SIG-M5 (cell line): ENCODE measurements around the gene ADRB2.

Source experiments
- DNase-seq: peaks from one replicate; lab custom pipeline; 2025; lab: John Stamatoyannopoulos, UW

ADRB2 gene

DNA sequence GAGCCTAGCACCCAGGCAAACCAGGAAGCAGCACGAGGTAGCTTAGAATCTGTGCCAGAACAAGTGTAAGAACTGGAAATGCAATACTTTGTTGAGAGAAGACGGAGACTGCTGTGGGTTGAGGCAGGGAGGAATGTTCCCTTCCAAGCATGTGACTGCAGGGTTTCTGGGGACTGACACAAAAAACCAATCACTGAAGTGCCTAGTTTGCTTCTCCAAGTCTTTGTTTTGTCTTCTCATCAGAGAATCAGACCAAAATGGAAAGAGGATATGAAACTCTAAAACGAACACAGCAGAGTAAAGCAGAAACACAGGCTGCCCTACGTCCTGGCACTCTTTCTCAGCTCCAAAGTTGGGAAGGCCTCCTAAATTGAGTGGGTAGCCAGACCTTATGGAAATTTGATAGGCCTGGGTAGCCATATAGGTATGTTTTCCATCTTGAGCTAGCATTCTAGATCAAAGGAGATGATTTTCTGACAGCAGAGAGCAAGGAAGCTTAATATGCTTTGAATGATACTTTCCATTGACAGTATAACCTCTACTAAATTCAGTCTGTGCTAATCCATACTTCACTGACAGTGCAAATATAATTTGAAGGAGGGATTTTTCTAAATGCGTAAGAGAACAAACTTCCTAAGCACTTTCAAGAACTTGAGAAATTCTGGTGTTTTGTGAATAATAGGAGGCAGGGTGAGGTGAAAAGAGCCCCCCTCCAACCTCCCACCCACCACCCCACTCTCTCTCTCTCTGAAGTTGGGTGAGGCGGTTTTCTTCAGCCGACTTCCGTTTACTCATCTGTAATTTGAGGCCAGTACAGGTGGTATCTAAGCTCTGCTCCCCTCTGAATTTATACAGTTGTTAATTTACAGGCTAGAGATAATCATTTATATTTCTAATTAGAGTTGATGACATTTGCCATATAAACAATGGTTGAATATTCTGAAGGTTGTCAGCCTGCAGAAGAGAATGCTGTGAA is 5.5 kb downstream of the ADRB2 start:
- DNase-seq = peak; percentile 62

- DNase-seq = no peak
Observed at GRCh38 chr5:148833122-148833521, 6.7 kb downstream of the ADRB2 start.

GRCh38 chr5:148833925-148834324 is 7.5 kb downstream of the ADRB2 start:
- DNase-seq = no peak

- no peak for DNase-seq
Observed at GRCh38 chr5:148834689-148835088, 8.3 kb downstream of the ADRB2 start.

DNA sequence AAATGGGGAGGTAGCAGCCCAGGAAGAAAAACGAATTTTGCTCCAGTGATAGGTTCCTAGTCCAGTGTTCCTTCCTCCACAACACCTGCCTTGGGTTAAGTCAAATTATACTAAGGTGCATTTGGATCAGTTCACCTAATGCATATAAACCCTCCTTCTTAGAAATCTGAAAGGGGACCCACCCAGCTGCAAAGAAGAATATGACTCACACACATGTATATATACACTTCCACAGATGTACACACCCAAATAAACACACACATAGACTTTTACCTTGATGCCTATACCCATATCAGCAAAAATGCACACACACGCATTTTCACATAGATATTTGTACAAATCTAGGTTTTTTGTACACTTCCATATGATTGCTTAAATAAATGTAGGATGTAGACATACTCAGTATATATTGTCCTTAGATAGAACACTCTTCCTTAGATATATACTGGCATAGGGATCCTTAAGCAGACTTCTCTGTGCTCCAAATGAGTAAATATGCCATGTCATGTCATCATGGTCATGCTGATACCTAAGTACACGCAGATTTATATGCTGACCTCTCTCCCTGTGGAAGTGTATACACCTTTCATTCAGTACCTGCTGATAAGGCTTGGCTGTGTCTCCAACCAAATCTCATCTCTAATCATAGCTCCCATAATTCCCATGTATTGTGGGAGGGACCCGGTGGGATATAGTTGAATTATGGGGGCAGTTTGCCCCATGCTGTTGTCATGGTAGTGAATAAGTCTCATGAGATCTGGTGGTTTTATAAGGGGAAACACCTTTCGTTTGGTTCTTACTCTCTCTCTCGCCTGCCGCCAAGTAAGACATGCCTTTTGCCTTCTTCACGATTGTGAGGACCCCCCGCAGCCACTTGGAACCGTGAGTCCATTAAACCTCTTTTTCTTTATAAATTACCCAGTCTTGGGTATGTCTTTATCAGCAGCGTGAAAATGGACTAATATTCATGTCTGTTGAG is 10.2 kb downstream of the ADRB2 start:
- no peak for DNase-seq

- DNase-seq = no peak
Observed at GRCh38 chr5:148837383-148837782, 11.0 kb downstream of the ADRB2 start.

- no peak for DNase-seq
Observed at GRCh38 chr5:148838357-148838756, 11.9 kb downstream of the ADRB2 start.

GRCh38 chr5:148839960-148840359 is 13.5 kb downstream of the ADRB2 start:
- no peak for DNase-seq

GRCh38 chr5:148840531-148840930 is 14.1 kb downstream of the ADRB2 start:
- DNase-seq = no peak

DNA sequence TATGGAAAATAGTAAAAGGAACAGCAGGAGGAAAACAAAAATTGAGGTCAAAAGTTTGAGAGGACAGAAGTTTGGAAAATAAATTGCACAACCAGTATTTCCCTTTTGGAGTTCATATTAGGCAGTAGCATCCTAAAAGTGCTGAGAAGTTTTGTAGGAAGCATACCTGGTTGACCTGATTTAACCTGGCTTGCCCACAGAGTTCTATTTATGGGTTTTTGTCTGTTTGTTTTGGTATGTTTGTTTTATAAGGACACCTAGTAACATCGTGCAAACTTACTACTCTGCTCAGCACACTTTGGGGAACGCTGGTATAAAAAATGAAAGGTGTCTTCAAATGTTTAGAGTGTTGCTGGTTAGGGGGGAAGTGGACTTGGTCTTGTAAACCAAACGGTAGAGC is 15.1 kb downstream of the ADRB2 start:
- DNase-seq = no peak

- DNase-seq = no peak
Observed at GRCh38 chr5:148842161-148842560, 15.8 kb downstream of the ADRB2 start.

DNA sequence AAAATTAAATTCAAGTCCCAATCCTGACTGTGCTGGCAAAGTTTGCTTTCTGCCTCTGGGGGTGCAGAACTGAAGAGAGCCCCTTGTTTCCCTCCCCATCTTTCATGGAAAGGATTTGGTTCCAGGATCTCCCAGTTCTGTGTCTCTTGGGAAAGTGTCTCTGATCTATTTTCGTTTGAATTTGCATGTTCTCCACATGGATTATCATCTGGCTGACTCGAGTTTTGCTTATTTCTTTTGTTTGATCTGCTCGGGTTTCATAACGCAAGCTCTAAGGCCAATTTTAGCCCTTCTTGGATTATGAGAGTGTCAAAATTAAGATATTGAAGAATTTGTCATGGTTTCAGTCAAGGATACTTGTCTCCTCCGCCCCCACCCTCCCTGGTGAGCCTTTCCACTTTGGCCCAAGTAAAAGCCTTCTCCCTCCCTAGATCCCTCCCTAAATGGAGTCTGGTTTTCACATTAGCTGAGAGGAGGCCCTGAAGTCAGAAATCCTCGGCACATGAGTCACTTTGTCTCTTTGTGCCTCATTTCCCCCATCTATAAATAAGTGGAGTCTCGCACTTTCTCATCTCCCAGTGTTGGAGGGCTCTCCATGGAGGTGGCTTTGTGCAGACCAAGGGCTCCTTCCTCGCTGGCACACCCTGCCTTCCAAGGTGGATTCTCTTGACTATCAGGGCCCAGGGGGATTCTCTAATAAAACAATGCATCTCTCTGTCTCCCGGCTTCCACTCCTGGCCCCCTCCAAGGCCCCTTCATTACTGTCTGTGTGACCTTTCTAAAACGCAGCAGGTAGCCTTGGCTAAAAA is 17.3 kb downstream of the ADRB2 start:
- no peak for DNase-seq

GRCh38 chr5:148844433-148845280 is 18.2 kb downstream of the ADRB2 start:
- DNase-seq = no peak

GRCh38 chr5:148846930-148847329 is 20.5 kb downstream of the ADRB2 start:
- DNase-seq = no peak

- DNase-seq = no peak
Observed at GRCh38 chr5:148847456-148847855, 21.0 kb downstream of the ADRB2 start.

DNA sequence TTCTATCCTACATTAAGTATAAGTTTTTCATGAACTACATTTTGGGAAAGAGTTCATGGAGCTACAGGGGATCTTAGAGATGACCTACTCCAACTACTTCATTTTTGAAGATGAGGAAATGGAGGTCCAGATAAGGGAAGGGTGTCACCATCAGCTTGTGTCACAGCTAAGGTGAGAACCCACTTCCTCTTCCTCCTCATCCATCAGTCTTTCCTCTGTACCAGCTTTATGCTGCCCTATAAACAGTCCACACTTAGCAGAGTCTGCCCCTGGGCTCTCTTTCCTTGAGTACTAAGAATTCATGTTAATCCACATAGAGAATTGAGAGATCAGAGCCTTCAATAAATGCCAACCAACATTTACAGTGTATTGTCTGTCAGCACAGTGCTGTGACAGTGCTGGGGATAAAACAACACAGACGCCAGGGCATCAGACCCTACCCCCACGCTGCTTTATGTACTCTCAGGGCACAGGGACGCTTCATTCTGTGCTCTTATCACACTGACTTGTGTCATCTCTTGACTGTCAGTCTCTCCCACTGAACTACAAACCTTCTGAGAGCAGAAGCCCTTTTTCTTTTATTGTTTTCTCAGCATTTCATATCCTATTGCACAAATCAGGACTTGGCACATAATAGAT is 22.1 kb downstream of the ADRB2 start:
- no peak for DNase-seq

DNA sequence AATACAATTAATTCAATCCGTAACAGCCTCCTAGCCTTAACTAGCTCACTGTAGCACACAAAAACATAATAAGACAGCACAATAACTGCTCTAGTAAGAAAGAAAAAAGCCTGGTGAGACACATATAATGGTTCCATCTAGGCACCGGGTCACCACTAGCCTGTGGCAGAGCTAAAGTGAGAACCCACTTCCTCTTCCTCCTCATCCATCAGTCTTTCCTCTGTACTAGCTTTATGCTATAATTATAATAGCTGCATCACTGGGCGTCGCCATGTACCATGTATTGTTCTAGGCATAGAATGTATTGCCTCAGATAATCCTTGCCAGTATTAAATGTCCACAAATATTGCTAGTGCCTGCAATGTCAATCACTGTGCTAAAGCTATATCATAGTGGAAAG is 23.1 kb downstream of the ADRB2 start:
- no peak for DNase-seq

- DNase-seq = no peak
Observed at GRCh38 chr5:148850836-148851235, 24.4 kb downstream of the ADRB2 start.

DNA sequence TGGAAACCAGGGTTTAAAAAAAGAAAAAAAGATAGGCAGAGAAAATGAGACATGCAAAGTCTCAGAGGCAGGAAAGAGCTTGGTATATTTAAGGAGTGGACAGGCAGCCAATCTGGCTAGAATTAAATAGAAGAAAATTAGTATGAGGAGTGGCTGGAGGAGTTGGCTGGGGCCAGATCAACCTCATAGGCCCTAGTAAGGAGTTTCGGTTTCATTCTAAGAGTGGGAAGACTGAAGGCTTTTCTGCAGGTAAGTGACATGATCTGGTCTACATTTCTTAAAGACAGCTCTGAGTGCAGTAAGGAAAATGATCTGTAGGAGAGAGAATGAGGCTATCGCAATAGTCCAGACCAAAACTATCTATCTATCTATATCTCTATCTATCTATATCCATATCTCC is 27.5 kb downstream of the ADRB2 start:
- no peak for DNase-seq

DNA sequence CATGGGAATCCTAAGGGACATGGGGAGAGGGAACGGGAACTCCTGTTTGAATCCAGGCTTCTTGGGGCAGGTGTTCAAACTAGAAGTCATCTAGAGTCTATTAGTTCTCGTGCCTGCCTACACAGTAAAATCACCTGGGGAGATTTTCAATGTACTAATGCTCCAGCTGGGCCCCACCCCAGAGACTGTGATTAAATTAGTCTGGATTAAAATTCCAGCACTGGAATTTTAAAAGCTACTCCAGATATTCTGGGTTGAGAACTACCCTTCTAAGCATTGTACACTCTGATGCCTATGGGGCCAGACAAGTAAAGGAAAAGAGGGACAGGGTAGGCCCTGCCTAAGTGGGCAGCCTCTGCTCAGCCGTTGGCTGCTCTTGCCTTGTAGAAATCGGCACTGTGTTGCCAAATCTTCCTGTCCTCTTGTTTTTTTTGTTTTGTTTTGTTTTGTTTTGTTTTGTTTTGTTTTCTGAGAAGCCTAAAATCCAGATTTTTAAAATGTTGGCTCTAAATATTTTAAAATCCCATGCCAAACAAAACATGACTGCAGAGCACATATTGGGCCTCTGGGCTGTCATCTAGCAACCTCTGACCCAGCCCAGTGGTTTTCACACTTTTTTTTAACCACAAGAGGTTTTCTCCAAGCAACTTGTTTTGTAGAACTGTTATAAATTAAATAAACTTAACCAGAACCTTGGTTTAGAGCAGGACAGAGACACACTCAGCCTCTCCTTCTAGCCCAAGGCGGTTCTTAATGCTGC is 29.0 kb downstream of the ADRB2 start:
- no peak for DNase-seq
